Esophagus (tissue), 2 donors: ENCODE data around the gene MTUS2. TPM values are rescaled to one million over a fixed set of nuclear protein-coding genes. Genes with fewer than 3 reads are reported as not detected.

Experiments
- H3K27ac ChIP-seq, 2 donors: one replicate each; pipeline ENCODE4 v1.5.1; 2013; ENCODE audit warnings: low read depth in 2 of 2, mild to moderate bottlenecking in 2 of 2, inconsistent platforms in 1 of 2, low read length in 1 of 2, moderate library complexity in 1 of 2
- H3K27me3 ChIP-seq, 2 donors: one replicate each; pipeline ENCODE4 v1.6.1; 2013; ENCODE audit warnings: low read length in 2 of 2, control low read depth in 1 of 2, mild to moderate bottlenecking in 1 of 2; ENCODE audit not compliant: insufficient read depth in 2 of 2, control insufficient read depth in 1 of 2
- H3K36me3 ChIP-seq, 2 donors: one replicate each; pipeline ENCODE4 v1.6.1; 2013; ENCODE audit warnings: low read length in 1 of 2; ENCODE audit not compliant: control insufficient read depth in 2 of 2, insufficient read depth in 2 of 2
- H3K4me1 ChIP-seq, 2 donors: one replicate each; pipeline ENCODE4 v1.6.1; 2013; ENCODE audit warnings: low read length in 1 of 2; ENCODE audit not compliant: control insufficient read depth in 2 of 2, insufficient read depth in 2 of 2
- H3K4me3 ChIP-seq, 2 donors: one replicate each; pipeline ENCODE4 v1.5.1; 2013; ENCODE audit warnings: low read length in 2 of 2, mild to moderate bottlenecking in 2 of 2, low read depth in 1 of 2, moderate library complexity in 1 of 2
- H3K9me3 ChIP-seq, 2 donors: one replicate each; pipeline ENCODE4 v1.6.1; 2013; ENCODE audit warnings: mild to moderate bottlenecking in 2 of 2, low read depth in 1 of 2, low read length in 1 of 2, moderate library complexity in 1 of 2; ENCODE audit not compliant: control insufficient read depth in 2 of 2, insufficient read depth in 1 of 2
- WGBS, 2 donors: extraction: QIAGEN DNeasy Blood & Tissue Kit; methylation state at CpG; one replicate each; pipeline ENCODE4 v1.1.7; 2013; 5-methylcytosine and 5-hydroxymethylcytosine counted together
- polyA plus RNA-seq, 2 donors: library from polyadenylated mRNA; stranded (reverse); fragments of 200-250 nt; gene quantifications; one replicate each; pipeline ENCODE4 v1.2.3, GENCODE V29; 2013
- donor health status: healthy with polysubstance abuse.
- donor health status: Bipolar disorder and iron deficiency.

The MTUS2 gene
- polyA plus RNA-seq, 2 donors = 0.20 to 0.33 TPM

DNA sequence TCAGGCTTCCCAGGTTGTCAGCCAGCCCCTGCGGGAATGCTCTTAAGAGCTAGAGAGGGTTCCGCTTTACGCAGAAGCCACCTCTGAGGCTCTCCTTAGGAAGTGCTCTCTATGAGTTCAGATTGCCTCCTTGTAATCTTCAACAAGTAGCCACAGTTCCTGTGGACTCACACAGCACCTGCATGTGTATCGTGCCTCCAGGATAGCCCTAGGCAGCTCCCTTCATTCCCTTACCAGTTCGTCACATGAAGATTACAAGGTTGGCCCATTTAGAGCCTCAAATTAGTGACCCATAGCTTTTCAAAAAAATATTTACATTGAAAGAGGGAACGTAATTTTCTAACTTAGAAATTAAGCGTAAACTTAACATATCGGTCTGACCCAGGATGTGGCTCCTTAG lies 284.3 kb downstream of the MTUS2 start:
- Histone ChIP-seq H3K27ac (no peak overlapping the region), H3K27me3 (no peaks in the 10 kb centered on the region), H3K9me3 (peaks cover 0 to 2% of the 10 kb centered on the region in 2 donors), H3K36me3 (no peaks in the 10 kb centered on the region), H3K4me3 (no peak overlapping the region), H3K4me1 (no peaks in the 10 kb centered on the region)
- 83 to 86% methylated on average over 8 of the region's 8 CpGs for WGBS, 2 donors

DNA sequence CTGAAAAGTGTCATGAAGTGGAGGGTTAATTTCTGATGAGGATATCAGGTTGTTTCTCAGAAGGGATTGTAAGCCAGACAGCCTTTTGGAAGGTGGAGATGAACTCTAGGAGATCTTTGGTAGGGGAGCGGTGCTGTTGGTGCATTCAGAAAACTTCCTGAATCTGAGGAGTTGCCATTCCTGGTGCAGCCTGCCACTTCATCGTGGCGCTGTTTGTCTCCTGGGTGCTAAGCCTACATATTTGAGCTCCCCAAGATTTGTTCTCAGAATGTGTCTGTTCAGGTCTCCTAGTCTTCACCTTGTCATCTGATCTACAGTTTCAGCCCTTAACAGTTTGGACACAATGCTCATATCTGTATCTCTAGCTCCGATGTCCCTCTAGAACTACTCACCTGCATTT lies 285.6 kb downstream of the MTUS2 start:
- Histone ChIP-seq H3K36me3 (no peaks in the 10 kb centered on the region), H3K27me3 (no peaks in the 10 kb centered on the region), H3K27ac (no peak overlapping the region), H3K4me1 (no peaks in the 10 kb centered on the region), H3K9me3 (peaks cover 0 to under 1% of the 10 kb centered on the region in 2 donors), H3K4me3 (no peak overlapping the region)
- WGBS, 2 donors = 63 to 72% methylated on average over 4 of the region's 4 CpGs

- H3K4me3 ChIP-seq = no peak overlapping the region
- 41 to 44% methylated on average over 1 of the region's 1 CpG for WGBS, 2 donors
- H3K27ac ChIP-seq = no peak overlapping the region
- H3K27me3 ChIP-seq = no peaks in the 10 kb centered on the region
- H3K4me1 ChIP-seq = no peaks in the 10 kb centered on the region
- H3K36me3 ChIP-seq = no peaks in the 10 kb centered on the region
- H3K9me3 ChIP-seq = no peaks in the 10 kb centered on the region
These were observed 286.5 kb downstream of the MTUS2 start for GRCh38 chr13:29106651-29107050.

DNA sequence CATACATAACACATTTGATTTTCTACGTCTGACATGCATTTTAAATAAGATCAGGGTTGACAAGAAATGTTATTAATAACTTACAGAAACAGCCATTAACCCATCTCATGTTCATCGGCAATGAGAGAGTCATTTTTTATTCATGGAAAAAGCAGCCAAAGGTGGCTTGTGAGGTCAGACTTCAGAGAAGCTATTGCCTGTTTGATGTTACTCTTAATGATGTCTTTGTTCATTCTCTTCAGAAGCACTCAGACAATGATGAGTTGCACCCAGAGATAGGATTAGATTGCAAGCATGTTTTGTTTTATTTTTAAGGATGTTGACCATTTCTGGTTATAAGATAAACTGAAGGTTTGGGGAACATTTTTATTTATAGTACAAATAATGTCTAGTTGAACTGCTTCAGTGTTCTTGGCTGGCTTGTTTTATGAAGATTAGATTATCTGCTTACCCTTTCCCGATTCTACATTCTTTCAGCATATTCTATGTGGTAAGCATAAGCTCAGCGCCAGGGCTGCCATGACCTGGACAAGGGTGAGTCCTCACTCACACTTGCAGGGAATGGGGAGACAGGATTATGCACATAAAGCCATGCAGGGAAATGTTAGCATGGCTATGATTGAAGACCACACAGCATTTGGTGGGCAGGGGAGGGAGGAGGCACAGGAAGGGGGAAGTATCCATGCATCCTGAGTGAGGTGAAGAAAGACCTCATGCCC lies 288.1 kb downstream of the MTUS2 start:
- no peaks in the 10 kb centered on the region for H3K36me3 ChIP-seq
- 50 to 57% methylated on average over 4 of the region's 4 CpGs for WGBS, 2 donors

DNA sequence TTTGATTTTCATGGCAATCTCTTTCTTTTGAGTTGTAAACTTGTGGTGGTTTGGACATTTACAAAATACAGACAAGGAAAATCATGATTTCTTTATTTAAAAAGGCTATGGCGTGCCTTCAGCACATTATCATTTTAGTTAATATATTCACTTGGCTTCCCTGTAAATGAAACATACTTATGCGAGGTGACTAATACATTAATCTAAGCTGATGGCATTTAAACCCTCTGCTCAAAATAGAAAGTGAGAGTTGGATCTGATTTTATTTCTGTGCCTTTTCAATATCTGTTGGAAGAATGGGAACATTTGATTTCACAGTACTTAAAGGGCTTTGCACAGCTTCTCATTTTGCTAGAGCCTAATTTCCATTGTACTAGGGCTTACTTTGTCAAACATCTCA lies 289.8 kb downstream of the MTUS2 start:
- WGBS, 2 donors = 49 to 61% methylated on average over 2 of the region's 2 CpGs
- Histone ChIP-seq H3K4me3 (no peak overlapping the region), H3K36me3 (no peaks in the 10 kb centered on the region), H3K4me1 (no peaks in the 10 kb centered on the region), H3K27me3 (no peaks in the 10 kb centered on the region), H3K9me3 (no peaks in the 10 kb centered on the region), H3K27ac (no peak overlapping the region)

More for the DNA sequence above, 288.1 kb downstream of the MTUS2 start:
- H3K4me3 ChIP-seq = no peak overlapping the region
- no peaks in the 10 kb centered on the region for H3K9me3 ChIP-seq
- no peaks in the 10 kb centered on the region for H3K4me1 ChIP-seq
- no peaks in the 10 kb centered on the region for H3K27me3 ChIP-seq
- no peak overlapping the region for H3K27ac ChIP-seq

- WGBS, 2 donors = 56 to 70% methylated on average over 2 of the region's 2 CpGs
- no peaks in the 10 kb centered on the region for H3K9me3 ChIP-seq
- H3K4me3 ChIP-seq = no peak overlapping the region
These were observed 291.3 kb downstream of the MTUS2 start for GRCh38 chr13:29111446-29111845.

DNA sequence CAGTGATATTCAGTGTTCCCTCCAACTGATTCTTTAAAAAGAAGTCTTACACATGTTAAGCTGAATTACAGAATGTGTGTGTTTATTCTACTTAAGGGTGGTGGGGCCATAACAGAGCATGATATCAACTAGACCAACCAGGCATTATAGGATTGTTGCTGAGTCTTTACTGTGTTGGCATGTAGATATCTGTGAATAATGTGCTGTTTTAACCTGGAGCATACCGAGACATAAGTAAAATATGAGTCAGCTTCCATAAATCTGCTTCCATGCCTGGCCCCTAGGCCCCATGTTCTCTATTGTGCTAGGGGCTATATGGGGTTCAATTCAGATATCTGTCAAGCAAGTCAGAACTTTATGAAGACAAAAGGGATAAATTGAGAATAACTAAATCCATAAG lies 295.7 kb downstream of the MTUS2 start:
- WGBS, 2 donors = 76 to 83% methylated on average over 1 of the region's 1 CpG
- no peak overlapping the region for H3K27ac ChIP-seq

More at GRCh38 chr13:29111446-29111845, 291.3 kb downstream of the MTUS2 start:
- no peaks in the 10 kb centered on the region for H3K27me3 ChIP-seq
- no peaks in the 10 kb centered on the region for H3K36me3 ChIP-seq
- H3K4me1 ChIP-seq = no peaks in the 10 kb centered on the region
- H3K27ac ChIP-seq = no peak overlapping the region

GRCh38 chr13:29117663-29118062 lies 297.5 kb downstream of the MTUS2 start:
- WGBS, 2 donors = 77 to 78% methylated on average over 8 of the region's 8 CpGs
- no peaks in the 10 kb centered on the region for H3K36me3 ChIP-seq
- H3K27ac ChIP-seq = no peak overlapping the region
- H3K27me3 ChIP-seq = no peaks in the 10 kb centered on the region
- H3K4me1 ChIP-seq = no peaks in the 10 kb centered on the region
- H3K4me3 ChIP-seq = no peak overlapping the region
- peaks cover 0 to 4% of the 10 kb centered on the region in 2 donors for H3K9me3 ChIP-seq

More for the DNA sequence above, 295.7 kb downstream of the MTUS2 start:
- H3K27me3 ChIP-seq = no peaks in the 10 kb centered on the region
- no peak overlapping the region for H3K4me3 ChIP-seq
- no peaks in the 10 kb centered on the region for H3K4me1 ChIP-seq
- no peaks in the 10 kb centered on the region for H3K36me3 ChIP-seq
- peaks cover 0 to 4% of the 10 kb centered on the region in 2 donors for H3K9me3 ChIP-seq

GRCh38 chr13:29118471-29118870 lies 298.3 kb downstream of the MTUS2 start:
- H3K36me3 ChIP-seq = no peaks in the 10 kb centered on the region
- H3K4me3 ChIP-seq = no peak overlapping the region
- H3K27me3 ChIP-seq = no peaks in the 10 kb centered on the region
- WGBS, 2 donors = 67 to 79% methylated on average over 1 of the region's 1 CpG
- peaks cover 0 to 4% of the 10 kb centered on the region in 2 donors for H3K9me3 ChIP-seq
- no peaks in the 10 kb centered on the region for H3K4me1 ChIP-seq
- no peak overlapping the region for H3K27ac ChIP-seq
